WERI-Rb-1 (cell line): ENCODE results near the gene SUPT4H1.

Source experiments
- DNase-seq: peaks from one replicate; pipeline ENCODE4 v3.0.0-alpha.2; 2020
- H3K27ac ChIP-seq: fragments of 250-450 bp; sonication (Bioruptor Pico); 2 replicates; pipeline ENCODE4 v1.5.1; 2020; ENCODE audit warnings: mild to moderate bottlenecking, moderate library complexity
- H3K27me3 ChIP-seq: fragments of 250-450 bp; sonication (Bioruptor Pico); 2 replicates; pipeline ENCODE4 v1.5.1; 2021; ENCODE audit warnings: mild to moderate bottlenecking, low read depth, moderate library complexity; ENCODE audit not compliant: insufficient read depth, severe bottlenecking
- H3K36me3 ChIP-seq: fragments of 250-450 bp; sonication (Bioruptor Pico); 2 replicates; pipeline ENCODE4 v1.5.1; 2020; ENCODE audit warnings: mild to moderate bottlenecking, moderate library complexity
- H3K4me3 ChIP-seq: 2 replicates; pipeline ENCODE4 v1.5.1; 2011; ENCODE audit warnings: low read depth, mild to moderate bottlenecking, control low read depth, low read length
- H3K9me3 ChIP-seq: fragments of 250-450 bp; sonication (Bioruptor Pico); 2 replicates; pipeline ENCODE4 v1.5.1; 2021; ENCODE audit warnings: mild to moderate bottlenecking, moderate library complexity; ENCODE audit not compliant: severe bottlenecking
- CTCF ChIP-seq: IDR thresholded peaks from 2 replicates; pipeline ENCODE4 v1.5.1; 2011; ENCODE audit warnings: low read depth, mild to moderate bottlenecking, control low read depth, inconsistent platforms, low read length

SUPT4H1 gene

DNA sequence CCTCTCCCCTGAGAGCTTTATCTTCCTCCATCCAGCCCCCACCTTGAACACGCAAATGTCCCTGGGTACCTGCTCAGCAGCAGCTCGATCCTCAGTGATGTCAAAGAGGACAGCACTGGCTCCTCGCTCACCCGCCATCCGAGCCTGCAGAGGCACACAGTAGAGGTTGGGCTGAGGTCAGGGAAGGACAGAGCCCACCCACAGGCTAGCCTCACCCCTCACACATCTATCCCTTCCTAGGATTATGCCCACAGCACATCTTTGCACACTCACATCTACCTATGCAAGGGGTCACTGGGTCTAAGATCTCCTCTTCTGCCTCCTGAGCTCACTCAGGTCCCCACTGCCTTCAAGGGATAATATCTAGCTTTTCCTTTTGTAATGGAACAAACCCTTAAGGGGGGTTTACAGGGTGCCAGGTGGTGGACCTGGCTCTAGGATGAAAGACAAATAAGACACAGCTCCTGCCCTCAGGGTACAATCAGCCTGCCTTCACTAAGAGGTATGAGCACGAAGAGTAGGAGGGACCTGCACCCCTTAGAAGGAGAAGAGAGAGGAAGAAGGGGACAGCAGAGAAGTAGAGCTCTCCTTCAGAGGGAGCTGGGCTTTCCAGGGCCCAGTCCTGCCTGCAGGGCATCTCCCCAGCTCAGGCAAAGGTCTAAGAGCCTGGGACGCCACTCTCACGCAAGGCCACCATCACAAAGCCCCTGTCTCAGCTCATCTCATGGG, 11.6 kb upstream of the SUPT4H1 start:
- H3K27ac ChIP-seq: no peak overlapping the region
- no peak overlapping the region for H3K4me3 ChIP-seq
- no peak for TF ChIP-seq CTCF
- H3K36me3 ChIP-seq: no peaks in the 10 kb centered on the region
- DNase-seq: no peak
- H3K27me3 ChIP-seq: no peaks in the 10 kb centered on the region
- H3K9me3 ChIP-seq: no peaks in the 10 kb centered on the region

DNA sequence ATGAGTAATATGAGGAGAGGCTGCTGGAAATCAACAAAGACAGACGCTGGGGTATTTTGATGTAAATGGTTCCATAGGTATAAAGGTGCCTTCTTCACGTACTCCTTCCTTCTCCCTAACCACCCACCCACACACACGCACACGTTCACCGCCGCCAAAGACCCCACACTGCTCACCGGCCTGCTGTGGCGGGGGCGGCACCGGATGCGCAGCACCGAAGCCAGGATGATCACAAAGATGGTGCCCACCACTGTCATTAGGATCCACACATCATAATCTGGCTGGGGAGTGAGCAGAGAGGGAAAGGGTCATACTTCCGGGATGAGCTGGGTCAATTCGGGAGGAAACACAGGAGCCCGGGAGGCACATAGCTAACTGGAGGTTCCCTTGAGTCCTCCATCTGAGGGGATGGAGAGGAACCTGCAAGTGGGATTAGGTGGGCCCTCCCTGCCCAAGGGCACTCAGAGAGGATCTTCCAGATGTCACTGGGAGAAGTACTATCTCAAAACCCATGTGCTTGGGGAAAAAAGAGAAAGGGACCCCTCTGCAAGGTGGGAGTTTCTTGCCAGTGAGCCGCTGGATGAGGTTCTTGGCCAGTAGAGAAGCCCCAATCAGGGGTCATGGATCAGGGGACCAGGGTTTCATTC, 10.5 kb upstream of the SUPT4H1 start:
- Histone ChIP-seq H3K27ac (no peak overlapping the region), H3K27me3 (no peaks in the 10 kb centered on the region), H3K4me3 (no peak overlapping the region), H3K36me3 (no peaks in the 10 kb centered on the region), H3K9me3 (no peaks in the 10 kb centered on the region)
- TF ChIP-seq CTCF: no peak
- no peak for DNase-seq

DNA sequence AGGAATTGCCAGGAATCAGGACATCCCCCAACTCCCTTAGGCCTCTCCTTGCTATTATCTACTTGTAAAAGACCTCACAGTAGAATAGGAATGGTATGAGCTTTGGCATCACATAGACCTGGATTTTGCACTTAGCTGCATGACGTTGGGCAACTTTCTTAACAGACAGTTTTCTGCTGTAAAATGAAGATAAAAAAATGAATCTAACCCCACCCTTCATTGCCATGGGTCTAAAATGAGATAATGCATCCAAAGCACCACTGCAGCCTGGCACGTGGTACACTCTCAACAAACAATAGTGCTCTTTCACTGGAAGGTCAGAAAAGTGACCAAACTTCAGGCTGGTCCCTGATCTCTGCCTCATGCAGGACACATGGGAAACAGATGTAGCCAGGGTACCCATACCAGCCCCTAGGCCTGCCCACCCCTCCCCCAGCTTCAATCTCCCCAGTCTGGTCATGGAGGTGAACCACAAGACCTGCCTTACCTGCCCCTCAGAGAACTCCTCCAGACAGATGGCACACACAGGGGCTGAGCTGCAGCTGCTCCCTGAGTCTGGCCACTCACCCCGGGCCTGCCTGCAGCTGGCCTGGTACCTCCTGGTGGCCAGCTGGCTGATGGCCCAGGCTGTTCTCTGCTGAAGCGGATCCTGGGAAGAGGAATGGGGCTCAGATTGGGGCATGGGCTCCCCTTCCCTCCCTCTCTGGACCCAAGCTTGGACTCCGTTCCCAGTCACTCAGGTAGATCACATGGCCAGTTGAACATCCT, 8.5 kb upstream of the SUPT4H1 start:
- TF ChIP-seq CTCF: no peak
- Histone ChIP-seq H3K9me3 (no peaks in the 10 kb centered on the region), H3K36me3 (no peaks in the 10 kb centered on the region), H3K27me3 (no peaks in the 10 kb centered on the region), H3K27ac (no peak overlapping the region), H3K4me3 (no peak overlapping the region)
- no peak for DNase-seq

GRCh38 chr17:58358408-58359172, 6.6 kb upstream of the SUPT4H1 start:
- Histone ChIP-seq H3K27me3 (no peaks in the 10 kb centered on the region), H3K9me3 (no peaks in the 10 kb centered on the region), H3K36me3 (no peaks in the 10 kb centered on the region), H3K27ac (peak overlapping the region; percentile 35), H3K4me3 (no peak overlapping the region)
- peak; percentile 53 for DNase-seq
- TF ChIP-seq CTCF: no peak

GRCh38 chr17:58357312-58358297, 5.6 kb upstream of the SUPT4H1 start:
- Histone ChIP-seq H3K4me3 (no peak overlapping the region), H3K27ac (no peak overlapping the region), H3K27me3 (no peaks in the 10 kb centered on the region), H3K36me3 (no peaks in the 10 kb centered on the region), H3K9me3 (no peaks in the 10 kb centered on the region)
- no peak for DNase-seq
- no peak for TF ChIP-seq CTCF
